K562 (cell line): ENCODE measurements around the gene CABLES1.

Experiments
- CEBPG ChIP-seq, 3 experiments: fragments of 200-800 bp in 1 of 3; sonication (Bioruptor generic) in 1 of 3; sonication (generic) in 1 of 3; formaldehyde crosslinking in 1 of 3; IDR thresholded peaks in 2 of 3; conservative IDR thresholded peaks in 1 of 3; 2 replicates each; pipeline versions ENCODE4 v1.6.1 to v1.8.0; 2016 to 2022; ENCODE audit warnings: missing compliant biosample characterization in 2 of 3, missing genetic modification characterization in 2 of 3, mild to moderate bottlenecking in 1 of 3, missing genetic modification reagents in 1 of 3
- CTCF ChIP-seq, 3 experiments: IDR thresholded peaks in 2 of 3; conservative IDR thresholded peaks in 1 of 3; 2 replicates each; pipeline ENCODE4 v1.5.1; 2011 to 2012; ENCODE audit warnings: low read length in 3 of 3, mild to moderate bottlenecking in 3 of 3, control low read depth in 2 of 3, improper control_type of control experiment in 1 of 3, inconsistent platforms in 1 of 3, low read depth in 1 of 3, mixed read lengths in 1 of 3, moderate library complexity in 1 of 3; ENCODE audit not compliant: insufficient read depth in 2 of 3
- FOS ChIP-seq: IDR thresholded peaks from 3 replicates; pipeline ENCODE4 v1.6.1; 2011; ENCODE audit not compliant: insufficient read length; ENCODE audit errors: extremely low read depth
- NFIX ChIP-seq: fragments of 250-450 bp; sonication (Bioruptor Pico); IDR thresholded peaks from 2 replicates; pipeline ENCODE4 v1.4.0; 2020; ENCODE audit warnings: low read depth, mild to moderate bottlenecking, moderate library complexity
- NUFIP1 ChIP-seq: fragments of 450-650 bp; IDR thresholded peaks from 2 replicates; pipeline ENCODE4 v1.6.1; 2018; ENCODE audit not compliant: partially characterized antibody
- POLR2A ChIP-seq: fragments of 450-650 bp; conservative IDR thresholded peaks from 2 replicates; pipeline ENCODE4 v1.6.1; 2016
- TAF15 ChIP-seq: fragments of 200-400 bp; formaldehyde crosslinking; IDR thresholded peaks from 2 replicates; pipeline ENCODE4 v1.6.1; 2017; ENCODE audit warnings: mild to moderate bottlenecking, low read depth, low read length, moderate library complexity
- USF1 ChIP-seq: sonication (generic); formaldehyde crosslinking; IDR thresholded peaks from 2 replicates; pipeline ENCODE4 v1.9.0; 2022; ENCODE audit warnings: mild to moderate bottlenecking, missing genetic modification reagents
- ZNF324 ChIP-seq: fragments of 250-450 bp; sonication (Bioruptor Pico); IDR thresholded peaks from 2 replicates; pipeline ENCODE4 v1.4.0; 2020; ENCODE audit warnings: mild to moderate bottlenecking
- ZNF511 ChIP-seq: sonication (generic); formaldehyde crosslinking; IDR thresholded peaks from 2 replicates; pipeline ENCODE4 v1.8.0; 2022; ENCODE audit warnings: mild to moderate bottlenecking, missing genetic modification reagents
- ZNF639 ChIP-seq, 2 experiments: fragments of 200-800 bp in 1 of 2; sonication (Bioruptor generic) in 1 of 2; sonication (generic) in 1 of 2; formaldehyde crosslinking in 1 of 2; IDR thresholded peaks in 1 of 2; conservative IDR thresholded peaks in 1 of 2; 2 replicates each; pipeline versions ENCODE4 v1.5.0 to v1.6.1; 2016 to 2020; ENCODE audit warnings: missing compliant biosample characterization in 1 of 2, missing genetic modification characterization in 1 of 2, missing genetic modification reagents in 1 of 2
- ZNF785 ChIP-seq: fragments of 250-450 bp; sonication (Bioruptor Pico); IDR thresholded peaks from 2 replicates; pipeline ENCODE4 v1.4.0; 2020; ENCODE audit warnings: mild to moderate bottlenecking

GRCh38 chr18:23257137-23257536 is 121.9 kb downstream of the CABLES1 start:
- TF ChIP-seq ZNF639 (CRISPR knock-in tag; conservative IDR thresholded peaks at IDR 0.05 in 1 of 2, IDR thresholded peaks at IDR 0.05 in 1 of 2) (no peak), FOS (no peak), ZNF785 (no peak), CTCF (IDR thresholded peaks at IDR 0.05 in 2 of 3, conservative IDR thresholded peaks at IDR 0.05 in 1 of 3; ENCODE audit: insufficient read depth in 2 of 3, low read depth in 1 of 3, low read length in 3 of 3) (no peak), NUFIP1 (no peak), NFIX (no peak), POLR2A (no peak), TAF15 (no peak), ZNF324 (CRISPR knock-in tag) (no peak), USF1 (CRISPR knock-in tag) (no peak), CEBPG (CRISPR knock-in tag; IDR thresholded peaks at IDR 0.05) (no peak), CEBPG (tag; conservative IDR thresholded peaks at IDR 0.05 in 1 of 2, IDR thresholded peaks at IDR 0.05 in 1 of 2) (no peak), ZNF511 (CRISPR knock-in tag) (no peak)
